HEK293 (cell line): ENCODE data around the gene ZNF503.

ENCODE experiments used
- CTCF ChIA-PET: fragments of 350-600 bp; formaldehyde crosslinking; extraction: SDS; loops from one replicate; lab custom pipeline; 2021; ENCODE audit warnings: antibody characterized with exemption; lab: Yijun Ruan, JAX
- POLR2A ChIA-PET: fragments of 300-600 bp; formaldehyde crosslinking; extraction: SDS; loops from one replicate; lab custom pipeline; 2020; ENCODE audit warnings: antibody characterized with exemption, inconsistent platforms; lab: Yijun Ruan, JAX
- H3K27ac ChIP-seq: fragments of 200-500 bp; sonication (Bioruptor generic); 2 replicates; pipeline ENCODE4 v1.5.1; 2014; ENCODE audit warnings: low read depth, low read length, control low read depth, inconsistent platforms; ENCODE audit errors: extremely low read depth
- H3K36me3 ChIP-seq, 2 experiments: fragments of 200-500 bp in 1 of 2; sonication (Bioruptor generic) in 1 of 2; 1 replicate in 1 of 2; 2 replicates in 1 of 2; pipeline ENCODE4 v1.5.1; 2014 to 2017; ENCODE audit warnings: inconsistent platforms in 2 of 2, low read length in 2 of 2; ENCODE audit not compliant: control insufficient read depth in 2 of 2, insufficient read depth in 1 of 2
- H3K4me1 ChIP-seq: fragments of 200-500 bp; sonication (Bioruptor generic); 2 replicates; pipeline ENCODE4 v1.5.1; 2014; ENCODE audit warnings: mild to moderate bottlenecking, low read length, inconsistent platforms; ENCODE audit not compliant: control insufficient read depth, insufficient read depth
- H3K4me3 ChIP-seq: 2 replicates; pipeline ENCODE4 v1.5.1; 2011; ENCODE audit warnings: low read depth, mild to moderate bottlenecking, control low read depth, low read length, moderate library complexity
- H3K9me3 ChIP-seq: fragments of 200-500 bp; sonication (Bioruptor generic); 2 replicates; pipeline ENCODE4 v1.5.1; 2014; ENCODE audit warnings: low read depth, low read length, inconsistent platforms; ENCODE audit not compliant: control insufficient read depth, insufficient read depth
- KLF9 ChIP-seq: fragments of 450-650 bp; formaldehyde crosslinking; IDR thresholded peaks from 2 replicates; pipeline ENCODE4 v1.5.1; 2016; ENCODE audit warnings: missing biosample characterization, missing genetic modification characterization, low read depth
- MYNN ChIP-seq: fragments of 450-650 bp; formaldehyde crosslinking; IDR thresholded peaks from 2 replicates; pipeline ENCODE4 v1.5.1; 2016; ENCODE audit warnings: missing biosample characterization, missing genetic modification characterization, borderline replicate concordance
- MZF1 ChIP-seq: fragments of 450-650 bp; formaldehyde crosslinking; IDR thresholded peaks from 2 replicates; pipeline ENCODE4 v1.5.1; 2017; ENCODE audit warnings: missing biosample characterization, missing genetic modification characterization, borderline replicate concordance
- OVOL3 ChIP-seq: fragments of 450-650 bp; formaldehyde crosslinking; IDR thresholded peaks from 2 replicates; pipeline ENCODE4 v1.5.1; 2016; ENCODE audit warnings: missing biosample characterization, missing genetic modification characterization
- SETDB1 ChIP-seq: IDR thresholded peaks from one replicate; pipeline ENCODE4 v1.6.1; 2017; ENCODE audit warnings: mild to moderate bottlenecking, low read length, moderate library complexity, mixed read lengths; ENCODE audit not compliant: insufficient read length
- ZNF10 ChIP-seq: fragments of 450-650 bp; formaldehyde crosslinking; IDR thresholded peaks from 2 replicates; pipeline ENCODE4 v1.5.1; 2017; ENCODE audit warnings: missing biosample characterization, missing genetic modification characterization
- ZNF146 ChIP-seq: fragments of 450-650 bp; formaldehyde crosslinking; IDR thresholded peaks from 2 replicates; pipeline ENCODE4 v1.5.1; 2016; ENCODE audit warnings: missing biosample characterization, missing genetic modification characterization
- ZNF157 ChIP-seq: fragments of 450-650 bp; formaldehyde crosslinking; IDR thresholded peaks from 2 replicates; pipeline ENCODE4 v1.5.1; 2016; ENCODE audit warnings: missing biosample characterization, missing genetic modification characterization
- ZNF2 ChIP-seq: fragments of 450-650 bp; formaldehyde crosslinking; IDR thresholded peaks from 2 replicates; pipeline ENCODE4 v1.5.1; 2016; ENCODE audit warnings: missing biosample characterization, missing genetic modification characterization
- ZNF202 ChIP-seq: fragments of 450-650 bp; formaldehyde crosslinking; IDR thresholded peaks from 2 replicates; pipeline ENCODE4 v1.5.1; 2016; ENCODE audit warnings: missing biosample characterization, missing genetic modification characterization, borderline replicate concordance
- ZNF23 ChIP-seq: fragments of 450-650 bp; formaldehyde crosslinking; IDR thresholded peaks from 2 replicates; pipeline ENCODE4 v1.5.1; 2016; ENCODE audit warnings: missing biosample characterization, missing genetic modification characterization, borderline replicate concordance
- ZNF266 ChIP-seq: fragments of 450-650 bp; formaldehyde crosslinking; IDR thresholded peaks from 2 replicates; pipeline ENCODE4 v1.5.1; 2016; ENCODE audit warnings: missing biosample characterization, missing genetic modification characterization, low read depth
- ZNF354C ChIP-seq: fragments of 450-650 bp; formaldehyde crosslinking; IDR thresholded peaks from 2 replicates; pipeline ENCODE4 v1.5.1; 2016; ENCODE audit warnings: missing biosample characterization, missing genetic modification characterization, low read depth, borderline replicate concordance
- ZNF404 ChIP-seq: fragments of 450-650 bp; formaldehyde crosslinking; IDR thresholded peaks from 2 replicates; pipeline ENCODE4 v1.5.1; 2017; ENCODE audit warnings: missing biosample characterization, missing genetic modification characterization
- ZNF548 ChIP-seq: fragments of 450-650 bp; formaldehyde crosslinking; IDR thresholded peaks from 2 replicates; pipeline ENCODE4 v1.5.1; 2016; ENCODE audit warnings: missing biosample characterization, missing genetic modification characterization
- ZNF561 ChIP-seq: fragments of 450-650 bp; IDR thresholded peaks from 2 replicates; pipeline ENCODE4 v1.5.1; 2018; ENCODE audit warnings: missing biosample characterization, missing genetic modification characterization, borderline replicate concordance
- ZNF596 ChIP-seq: fragments of 450-650 bp; IDR thresholded peaks from 2 replicates; pipeline ENCODE4 v1.5.0; 2018; ENCODE audit warnings: missing biosample characterization, mild to moderate bottlenecking, missing genetic modification characterization, moderate library complexity
- ZNF629 ChIP-seq: fragments of 450-650 bp; formaldehyde crosslinking; IDR thresholded peaks from 2 replicates; pipeline ENCODE4 v1.5.1; 2017; ENCODE audit warnings: missing biosample characterization, missing genetic modification characterization
- ZNF704 ChIP-seq: fragments of 450-650 bp; formaldehyde crosslinking; IDR thresholded peaks from 2 replicates; pipeline ENCODE4 v1.5.1; 2016; ENCODE audit warnings: missing biosample characterization, missing genetic modification characterization
- ZNF791 ChIP-seq: fragments of 450-650 bp; formaldehyde crosslinking; IDR thresholded peaks from 2 replicates; pipeline ENCODE4 v1.5.1; 2016; ENCODE audit warnings: missing biosample characterization, missing genetic modification characterization
- ZSCAN4 ChIP-seq: fragments of 450-650 bp; formaldehyde crosslinking; IDR thresholded peaks from 2 replicates; pipeline ENCODE4 v1.5.1; 2017; ENCODE audit warnings: missing biosample characterization, missing genetic modification characterization
- TF ChIP-seq, protein P1 (sequence below): fragments of 450-650 bp; formaldehyde crosslinking; IDR thresholded peaks from 2 replicates; pipeline ENCODE4 v1.5.1; 2016; ENCODE audit warnings: missing biosample characterization, missing genetic modification characterization
- TF ChIP-seq, protein P2 (sequence below): fragments of 450-650 bp; formaldehyde crosslinking; IDR thresholded peaks from 2 replicates; pipeline ENCODE4 v1.5.1; 2016; ENCODE audit warnings: missing biosample characterization, missing genetic modification characterization

Gene ZNF503

GRCh38 chr10:75440271-75440793, 38.8 kb upstream of the ZNF503 start:
- ChIA-PET CTCF (no interaction called here), POLR2A (no interaction called here)
- Histone ChIP-seq H3K9me3 (no peaks in the 10 kb centered on the region), H3K27ac (no peak overlapping the region), H3K4me1 (no peaks in the 10 kb centered on the region), H3K4me3 (no peak overlapping the region), H3K36me3 (no peaks in the 10 kb centered on the region)
- TF ChIP-seq ZNF596, result no peak
- TF ChIP-seq ZNF10 (tag by site-specific recombination), result no peak
- TF ChIP-seq ZNF561, result no peak
- no peak for TF ChIP-seq ZNF2 (tag by site-specific recombination)
- TF ChIP-seq, protein P1, sequence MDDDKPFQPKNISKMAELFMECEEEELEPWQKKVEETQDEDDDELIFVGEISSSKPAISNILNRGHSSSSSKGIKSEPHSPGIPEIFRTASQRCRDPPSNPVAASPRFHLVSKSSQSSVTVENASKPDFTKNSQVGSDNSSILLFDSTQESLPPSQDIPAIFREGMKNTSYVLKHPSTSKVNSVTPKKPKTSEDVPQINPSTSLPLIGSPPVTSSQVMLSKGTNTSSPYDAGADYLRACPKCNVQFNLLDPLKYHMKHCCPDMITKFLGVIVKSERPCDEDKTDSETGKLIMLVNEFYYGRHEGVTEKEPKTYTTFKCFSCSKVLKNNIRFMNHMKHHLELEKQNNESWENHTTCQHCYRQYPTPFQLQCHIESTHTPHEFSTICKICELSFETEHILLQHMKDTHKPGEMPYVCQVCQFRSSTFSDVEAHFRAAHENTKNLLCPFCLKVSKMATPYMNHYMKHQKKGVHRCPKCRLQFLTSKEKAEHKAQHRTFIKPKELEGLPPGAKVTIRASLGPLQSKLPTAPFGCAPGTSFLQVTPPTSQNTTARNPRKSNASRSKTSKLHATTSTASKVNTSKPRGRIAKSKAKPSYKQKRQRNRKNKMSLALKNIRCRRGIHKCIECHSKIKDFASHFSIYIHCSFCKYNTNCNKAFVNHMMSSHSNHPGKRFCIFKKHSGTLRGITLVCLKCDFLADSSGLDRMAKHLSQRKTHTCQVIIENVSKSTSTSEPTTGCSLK (tag by site-specific recombination), result no peak
- no peak for TF ChIP-seq SETDB1
- TF ChIP-seq ZNF157 (tag by site-specific recombination), result no peak
- no peak for TF ChIP-seq ZNF202
- no peak for TF ChIP-seq KLF9
- no peak for TF ChIP-seq MYNN (tag by site-specific recombination)
- TF ChIP-seq ZNF266 (tag by site-specific recombination), result no peak
- TF ChIP-seq ZNF23, result no peak
- TF ChIP-seq ZNF629 (tag by site-specific recombination), result no peak
- no peak for TF ChIP-seq ZNF548
- no peak for TF ChIP-seq OVOL3 (tag by site-specific recombination)
- no peak for TF ChIP-seq ZSCAN4 (tag by site-specific recombination)
- TF ChIP-seq ZNF354C (tag by site-specific recombination), result no peak
- TF ChIP-seq, protein P2, sequence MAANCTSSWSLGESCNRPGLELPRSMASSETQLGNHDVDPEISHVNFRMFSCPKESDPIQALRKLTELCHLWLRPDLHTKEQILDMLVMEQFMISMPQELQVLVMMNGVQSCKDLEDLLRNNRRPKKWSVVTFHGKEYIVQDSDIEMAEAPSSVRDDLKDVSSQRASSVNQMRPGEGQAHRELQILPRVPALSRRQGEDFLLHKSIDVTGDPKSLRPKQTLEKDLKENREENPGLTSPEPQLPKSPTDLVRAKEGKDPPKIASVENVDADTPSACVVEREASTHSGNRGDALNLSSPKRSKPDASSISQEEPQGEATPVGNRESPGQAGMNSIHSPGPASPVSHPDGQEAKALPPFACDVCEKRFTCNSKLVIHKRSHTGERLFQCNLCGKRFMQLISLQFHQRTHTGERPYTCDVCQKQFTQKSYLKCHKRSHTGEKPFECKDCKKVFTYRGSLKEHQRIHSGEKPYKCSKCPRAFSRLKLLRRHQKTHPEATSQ (tag by site-specific recombination), result no peak
- no peak for TF ChIP-seq MZF1 (tag by site-specific recombination)

DNA sequence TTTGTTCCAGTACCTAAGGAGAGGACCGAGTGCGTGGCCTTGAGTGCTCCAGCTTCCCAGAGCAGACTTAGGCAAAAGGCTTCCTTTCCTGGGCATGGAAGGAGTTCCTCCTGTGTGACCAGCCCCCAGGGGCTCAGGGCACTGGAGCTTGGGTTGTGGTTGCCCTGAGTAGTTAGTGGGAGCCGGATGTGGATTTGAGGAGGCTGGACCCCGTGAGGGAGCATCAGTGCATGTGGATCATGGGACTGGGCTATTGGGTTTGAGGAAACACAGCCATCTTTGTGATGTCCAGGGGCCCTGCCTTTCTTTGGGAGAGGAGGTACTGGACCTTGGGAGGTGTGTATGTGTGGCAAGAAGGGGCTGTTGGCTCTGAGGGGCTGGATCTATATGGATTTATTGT, 38.2 kb upstream of the ZNF503 start:
- CTCF ChIA-PET, result no interaction called here

More for the DNA sequence above, 38.2 kb upstream of the ZNF503 start:
- Histone ChIP-seq H3K4me1 (no peaks in the 10 kb centered on the region), H3K36me3 (no peaks in the 10 kb centered on the region)
- POLR2A ChIA-PET, result no interaction called here
- TF ChIP-seq ZNF146 (tag by site-specific recombination) (no peak), ZNF704 (tag by site-specific recombination) (no peak), ZNF791 (tag by site-specific recombination) (no peak), ZNF404 (tag by site-specific recombination) (no peak)
- TF ChIP-seq, all 188 proteins: peak for 0
- no peak overlapping the region for H3K4me3 ChIP-seq
- H3K27ac ChIP-seq, result no peak overlapping the region
- H3K9me3 ChIP-seq, result no peaks in the 10 kb centered on the region
